HG02798 (cell line): ENCODE measurements around the gene PTPRB.

Experiments
- ATAC-seq: cut with Tn5 transposase; IDR thresholded peaks from one replicate; pipeline ENCODE4 v1.9.1; 2021; ENCODE audit warnings: mild to moderate bottlenecking; ENCODE audit not compliant: unreplicated experiment, poor library complexity

The PTPRB gene

GRCh38 chr12:70645494-70646317 is 8.5 kb upstream of the PTPRB start:
- peak; percentile 72 for ATAC-seq

DNA sequence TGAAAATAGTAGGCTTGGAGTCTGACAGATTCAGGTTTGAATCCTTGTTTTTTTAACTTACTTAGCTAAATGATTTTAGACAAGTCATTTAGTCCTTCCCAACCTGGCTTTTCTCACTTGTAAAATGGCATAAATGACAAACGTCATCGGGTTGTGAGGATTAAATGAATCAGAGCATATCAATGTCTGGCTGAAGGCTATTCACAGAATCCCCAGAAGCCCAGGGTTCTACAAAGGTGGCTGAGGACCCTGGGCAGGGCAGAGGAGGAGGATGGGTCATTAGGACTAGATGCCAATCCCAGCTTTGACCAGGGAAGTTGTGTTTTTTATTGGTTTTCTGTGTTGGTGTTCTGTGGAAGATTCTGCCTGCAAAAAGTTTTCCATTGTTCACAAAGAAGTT is 7.6 kb upstream of the PTPRB start:
- ATAC-seq: no peak

DNA sequence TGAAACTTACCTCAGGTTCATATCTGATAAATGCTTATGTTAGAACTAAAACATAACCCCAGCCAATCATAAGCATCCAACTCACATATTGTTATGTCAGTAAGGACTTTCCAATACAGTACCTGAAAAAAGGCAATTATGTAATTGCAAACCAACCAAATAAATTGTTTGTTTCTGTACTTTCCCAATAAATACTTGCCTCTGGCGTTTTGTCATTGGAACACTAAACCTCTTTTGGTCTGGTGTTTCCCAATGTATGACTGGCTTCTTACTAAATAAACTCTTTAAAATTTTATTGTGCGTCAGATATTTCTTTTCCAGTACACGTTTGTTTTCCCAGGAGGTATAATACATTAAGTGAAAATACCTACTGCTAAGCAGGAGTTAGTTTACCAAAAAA is 6.7 kb upstream of the PTPRB start:
- no peak for ATAC-seq

GRCh38 chr12:70641691-70642090 is 4.5 kb upstream of the PTPRB start:
- ATAC-seq: no peak

DNA sequence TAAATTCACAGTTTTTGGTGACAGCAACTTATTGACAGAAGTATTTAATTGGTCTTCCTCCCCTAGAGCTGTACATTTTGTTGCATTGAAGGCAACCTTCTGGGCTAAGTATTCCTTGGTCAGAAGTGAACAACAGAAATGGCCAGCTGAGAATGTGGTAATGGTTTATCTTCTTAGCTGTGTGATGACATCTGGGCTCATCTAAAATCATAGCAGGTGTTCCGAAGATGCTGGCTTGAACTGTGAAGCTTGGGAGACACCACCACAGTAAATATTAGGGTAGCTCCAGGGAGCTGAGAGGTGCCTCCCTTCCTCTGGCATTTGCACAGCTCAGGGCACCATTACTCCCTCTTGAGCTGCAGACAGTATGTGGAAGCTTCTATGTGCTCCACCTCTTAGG is 3.7 kb upstream of the PTPRB start:
- no peak for ATAC-seq

DNA sequence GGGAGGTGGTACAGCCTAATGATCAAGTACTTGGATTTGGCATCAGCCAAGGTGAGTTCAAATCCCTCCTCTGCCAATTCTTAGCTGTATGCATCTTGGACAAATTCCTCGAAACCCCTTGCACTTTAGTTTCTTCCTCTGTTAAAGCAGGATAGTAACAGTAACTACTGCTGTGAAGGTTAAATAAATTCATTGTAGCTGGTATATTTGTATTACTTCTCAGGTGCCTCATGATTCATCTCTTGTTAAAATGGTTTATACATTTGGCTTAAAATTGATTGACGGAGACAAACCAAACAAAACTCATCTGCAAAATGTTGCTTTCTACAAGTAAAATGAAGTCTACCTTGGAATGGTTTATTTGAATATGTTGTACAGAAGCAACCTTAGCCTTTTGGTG is 2.3 kb upstream of the PTPRB start:
- no peak for ATAC-seq

DNA sequence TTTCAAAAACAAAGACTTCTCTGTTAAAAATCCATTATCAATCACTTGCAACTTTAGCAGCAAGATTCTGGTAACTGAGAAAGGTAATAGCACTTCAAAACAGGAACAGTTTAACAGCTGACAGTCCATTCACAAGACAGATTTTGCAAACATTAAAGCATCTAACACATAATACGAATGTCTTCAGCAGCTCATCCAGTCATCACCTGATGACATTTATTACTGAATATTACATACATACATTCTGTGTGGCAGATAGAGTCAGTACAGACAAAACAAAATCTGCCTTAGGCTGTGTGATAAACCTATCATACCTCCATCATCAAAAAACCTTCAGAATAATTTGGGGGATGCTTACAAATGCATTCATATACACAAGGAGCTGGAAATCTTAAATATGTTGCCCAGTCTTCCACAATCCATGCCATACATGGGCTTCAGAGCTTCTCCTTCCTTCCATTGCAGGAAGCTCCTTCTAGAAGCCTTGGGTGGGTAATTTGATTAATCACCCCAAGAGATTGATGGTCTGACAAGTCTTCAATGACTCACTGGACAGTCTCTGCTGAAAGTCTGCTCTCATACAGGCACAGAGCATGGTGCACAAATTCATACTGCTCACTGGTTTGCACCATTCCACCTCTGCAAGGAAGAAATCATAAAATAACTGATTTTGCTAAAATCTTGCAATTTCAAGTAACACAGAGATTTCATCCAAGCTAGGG is 1.6 kb upstream of the PTPRB start:
- no peak for ATAC-seq

- ATAC-seq: no peak
Observed at GRCh38 chr12:70635755-70636154, 1.5 kb downstream of the PTPRB start.

DNA sequence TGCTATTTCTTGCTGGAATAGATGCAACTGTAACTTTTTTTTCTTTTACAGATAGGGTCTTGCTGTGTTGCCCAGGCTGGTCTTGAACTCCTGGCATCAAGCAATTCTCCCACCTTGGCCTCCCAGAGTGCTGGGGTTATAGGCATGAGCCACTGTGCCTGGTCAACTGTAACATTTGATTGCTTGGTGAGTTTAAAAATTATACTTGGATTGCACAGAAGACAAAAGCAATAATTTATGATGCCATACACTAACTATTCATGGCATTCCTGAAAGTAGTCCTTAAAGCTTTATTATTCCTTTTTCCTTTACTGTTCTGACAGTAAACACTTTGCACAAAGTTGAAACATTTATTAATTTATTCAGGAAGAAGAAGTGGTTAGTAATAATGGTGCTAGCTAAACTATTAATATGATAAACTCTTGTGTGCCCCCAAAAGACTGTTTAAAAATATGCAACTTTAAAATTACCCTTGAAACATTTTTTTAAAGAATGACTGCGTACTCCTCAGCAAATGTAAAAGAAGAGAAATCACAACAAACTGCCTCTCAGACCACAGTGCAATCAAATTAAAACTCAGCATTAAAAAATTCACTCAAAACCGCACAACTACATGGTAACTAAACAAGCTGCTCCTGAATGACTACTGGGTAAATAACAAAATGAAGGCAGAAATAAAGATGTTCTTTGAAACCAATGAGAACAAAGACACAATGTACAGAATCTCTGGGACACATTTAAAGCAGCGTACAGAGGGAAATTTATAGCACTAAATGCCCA is 8.3 kb downstream of the PTPRB start:
- no peak for ATAC-seq

DNA sequence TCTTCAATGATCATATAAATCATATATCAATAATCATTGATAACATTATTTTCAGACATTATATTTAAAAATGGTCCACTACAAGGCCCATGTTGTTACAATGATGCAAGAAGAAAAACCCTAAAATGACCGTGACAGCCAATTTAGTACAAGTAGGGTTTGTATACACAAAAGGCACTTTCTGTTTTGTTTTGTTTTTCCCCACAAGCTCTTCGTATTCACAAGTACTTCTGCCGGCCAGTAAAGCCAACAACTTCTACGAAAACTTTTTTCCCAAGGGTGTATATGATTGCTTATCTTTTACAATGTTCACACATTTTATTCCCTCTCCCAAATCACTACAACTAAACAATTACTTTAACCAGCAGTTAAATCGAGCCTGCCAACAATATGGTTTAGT is 9.6 kb downstream of the PTPRB start:
- no peak for ATAC-seq

GRCh38 chr12:70626180-70626579 is 11.0 kb downstream of the PTPRB start:
- ATAC-seq: no peak

DNA sequence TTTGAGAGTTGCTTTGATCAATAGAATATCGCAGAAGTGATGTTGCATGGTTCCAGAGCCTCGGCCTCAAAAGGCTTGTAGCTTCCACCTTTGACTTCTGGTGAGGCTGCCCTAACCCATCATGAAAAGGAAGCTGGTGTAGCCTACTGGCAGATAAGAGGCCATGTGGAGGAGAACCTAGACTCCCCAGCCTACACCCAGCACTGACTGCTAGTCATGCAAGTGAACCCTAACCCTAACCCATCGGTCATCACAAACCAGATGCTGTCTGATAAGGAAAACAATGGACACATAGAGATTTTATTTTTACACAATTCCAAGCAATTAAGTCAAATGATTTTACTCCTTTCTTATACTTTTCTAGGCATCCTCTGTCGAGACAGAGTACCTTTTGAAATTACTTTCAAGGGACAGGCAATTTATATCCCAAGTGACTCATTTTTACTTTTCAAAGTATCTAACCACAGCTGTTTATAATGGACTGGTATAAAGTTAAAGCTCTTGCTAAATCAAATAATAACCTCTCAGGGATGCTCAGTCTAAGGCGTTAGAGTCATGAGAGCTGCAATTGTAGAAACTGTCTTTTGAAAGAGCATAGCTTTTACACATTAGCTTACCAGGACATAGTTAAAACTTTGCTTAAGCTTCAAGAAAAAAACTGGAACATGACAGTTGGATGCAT is 17.6 kb downstream of the PTPRB start:
- ATAC-seq: no peak

DNA sequence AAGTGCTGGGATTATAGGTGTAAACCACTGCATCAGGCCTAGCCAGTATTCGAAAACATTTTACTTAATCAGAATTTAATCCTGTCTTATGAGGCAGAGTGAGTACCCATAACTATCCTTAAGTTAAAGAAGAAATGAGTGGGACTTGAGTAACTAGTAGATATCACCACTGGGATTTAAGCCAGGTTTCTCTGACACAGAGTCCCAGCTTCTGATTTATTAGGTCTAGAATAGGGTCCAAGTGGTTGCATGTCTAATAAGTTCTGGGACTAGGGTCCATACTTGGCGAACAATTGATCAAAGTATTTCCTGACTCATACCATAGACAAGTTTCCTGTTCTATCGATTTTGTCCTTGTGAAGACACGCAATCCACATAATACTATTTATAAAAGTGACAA is 18.9 kb downstream of the PTPRB start:
- ATAC-seq: no peak

DNA sequence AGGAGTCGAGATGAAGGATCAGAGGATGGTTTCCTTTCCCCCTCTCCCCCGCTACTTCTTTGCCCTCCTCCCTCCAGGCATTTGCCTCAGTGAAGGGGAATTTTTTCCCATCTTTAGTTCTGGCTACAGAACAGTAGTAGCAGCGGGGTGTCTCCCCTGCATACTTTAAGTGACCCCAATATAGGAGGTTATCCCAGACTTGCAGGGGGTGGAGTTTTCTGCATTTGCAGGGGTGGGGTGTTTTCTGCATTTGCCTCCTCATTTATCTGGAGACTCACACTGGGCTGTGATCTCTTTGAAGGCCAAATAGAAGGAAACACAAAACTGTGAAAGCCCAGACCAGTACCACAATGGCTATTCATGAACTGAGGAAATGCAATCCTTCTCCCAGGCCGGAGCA is 19.8 kb downstream of the PTPRB start:
- no peak for ATAC-seq

DNA sequence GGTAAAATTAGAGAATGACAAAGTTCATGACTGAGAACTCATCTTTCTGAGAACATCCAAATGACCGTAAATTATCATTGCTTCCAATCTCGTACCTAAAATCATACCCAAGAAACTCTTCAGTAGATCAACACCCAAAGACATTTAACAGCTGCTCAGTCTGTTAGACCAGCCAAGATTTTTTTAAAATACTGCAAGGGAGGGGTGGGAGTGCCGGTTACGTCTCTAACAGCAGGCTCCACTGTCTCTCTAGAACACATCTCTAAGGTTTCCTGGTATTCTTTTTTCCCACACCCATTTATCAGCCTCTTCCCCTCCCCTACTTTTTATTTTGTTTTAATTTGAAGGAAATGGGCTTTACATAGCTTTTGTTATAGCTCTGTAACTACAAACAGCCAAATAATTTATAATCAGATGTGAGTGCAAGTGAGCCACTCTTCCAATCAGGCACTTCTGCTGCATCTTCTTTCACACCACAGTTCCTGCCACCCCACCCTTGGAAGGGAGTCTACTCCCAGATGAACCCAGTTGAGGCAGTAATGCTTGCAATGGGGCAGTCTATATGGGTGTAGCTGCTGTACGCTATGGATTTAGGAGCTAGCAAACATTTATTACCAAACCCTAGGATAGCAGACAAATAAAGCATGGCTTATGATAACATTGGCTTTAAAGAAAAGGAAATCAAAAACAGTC is 21.9 kb downstream of the PTPRB start:
- no peak for ATAC-seq

DNA sequence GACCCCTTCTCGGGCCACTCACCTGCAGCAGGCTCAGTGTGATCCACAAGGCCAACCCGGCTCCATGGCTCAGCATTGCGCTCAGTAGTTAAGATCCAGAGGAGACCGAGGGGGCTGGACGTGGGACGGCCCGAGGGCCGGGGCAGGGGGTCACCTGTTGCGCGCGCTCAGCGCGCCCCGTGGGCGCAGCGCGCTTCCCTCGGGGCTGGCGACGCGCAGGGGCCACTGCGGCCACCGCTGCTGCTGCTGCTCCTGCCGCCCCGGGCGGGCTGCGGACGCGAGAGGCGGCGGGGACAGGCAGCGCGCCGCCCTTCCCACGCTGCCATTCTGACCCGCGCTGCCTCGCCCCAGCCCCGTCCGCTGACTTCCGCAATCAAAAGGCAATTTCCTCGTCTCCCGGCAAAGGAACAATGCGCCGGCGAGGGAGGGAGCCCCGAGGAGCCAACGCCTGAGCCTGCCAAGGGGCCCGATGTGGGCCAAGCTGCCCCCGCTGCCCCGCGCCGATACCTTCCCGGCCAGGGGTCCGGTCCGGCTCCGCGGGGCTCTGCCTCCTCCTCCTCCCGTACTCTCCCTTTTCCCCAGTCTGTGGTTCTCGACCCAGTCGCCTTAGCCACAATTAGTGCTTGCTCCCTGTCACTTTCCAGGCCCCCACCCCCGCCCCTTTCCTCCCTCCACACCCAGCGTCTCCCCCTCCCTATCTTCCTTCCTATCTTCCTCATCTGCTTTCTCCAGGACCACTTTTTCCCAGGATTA is 27.3 kb downstream of the PTPRB start:
- no peak for ATAC-seq

DNA sequence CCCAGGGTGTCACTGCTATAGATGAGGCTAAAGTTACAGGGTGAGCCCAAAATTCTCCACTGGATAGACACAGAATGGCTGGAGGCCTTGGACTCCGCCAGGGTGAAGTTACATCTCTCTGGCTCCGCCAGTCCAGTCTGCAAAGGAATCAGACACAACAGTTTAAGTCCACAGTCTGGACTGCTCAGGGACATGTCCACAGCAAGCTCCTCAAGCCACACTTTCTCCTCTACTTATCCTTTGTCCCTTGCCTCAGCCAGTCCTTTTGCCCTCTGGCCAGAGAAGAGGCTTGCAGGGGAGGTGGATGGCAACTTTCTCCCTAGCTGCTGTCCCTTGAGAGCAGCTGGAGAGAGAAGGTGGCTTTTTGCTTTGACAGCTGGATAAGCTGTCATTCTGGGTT is 28.0 kb downstream of the PTPRB start:
- no peak for ATAC-seq

DNA sequence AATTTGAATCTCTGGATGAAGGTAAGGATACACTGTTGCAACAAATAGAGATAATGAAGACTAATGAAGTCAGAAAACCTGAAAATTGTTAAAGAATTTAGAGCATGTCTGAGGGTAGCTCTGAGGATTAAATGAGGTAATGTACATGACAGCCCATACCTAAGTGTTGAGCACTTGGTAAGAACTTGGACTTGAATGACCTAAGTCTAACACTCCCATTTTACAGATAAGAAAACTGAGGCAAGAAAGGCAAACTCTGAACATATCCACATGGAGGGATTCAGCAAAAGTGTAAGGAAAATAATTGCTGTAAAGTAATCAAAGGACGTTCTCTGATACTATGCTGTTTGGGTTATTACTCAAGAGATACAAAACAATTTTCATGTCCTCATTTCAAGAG is 29.0 kb downstream of the PTPRB start:
- ATAC-seq: no peak

DNA sequence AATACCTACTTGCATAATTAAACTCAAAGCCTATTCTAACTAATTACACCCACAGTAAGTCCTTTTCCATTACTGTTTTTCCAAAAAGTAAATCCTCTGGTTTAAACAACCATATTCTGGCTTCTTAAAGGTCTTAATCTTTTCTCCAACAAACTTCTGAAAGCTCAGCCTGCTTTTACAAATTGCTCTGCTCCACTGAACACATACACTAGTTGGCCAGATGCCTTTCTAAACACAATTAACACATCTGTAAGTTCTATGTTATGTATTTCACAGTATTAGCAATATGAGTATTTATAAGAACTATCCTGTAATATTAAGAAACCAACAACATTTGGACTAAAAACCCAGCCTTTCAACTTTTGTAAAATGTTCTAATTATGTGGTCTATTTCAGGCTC is 30.1 kb downstream of the PTPRB start:
- ATAC-seq: no peak
